Measurements from ENCODE around the gene SORBS2. TPM values are rescaled to one million over a fixed set of nuclear protein-coding genes. Genes with fewer than 3 reads are reported as not detected.

SORBS2 gene
- total RNA-seq, 1 donor from 2014 or later, result 94.2 TPM

GRCh38 chr4:185576962-185577950 is 234.7 kb downstream of the SORBS2 start:
- no peak for DNase-seq (ENCODE audit: low spot score, unreplicated experiment)
- TF ChIP-seq CTCF (IDR thresholded peaks at IDR 0.05; ENCODE audit: unreplicated experiment), result no peak
- Mint-ChIP-seq H3K27me3 (peaks cover 4% of the 10 kb centered on the region), H3K4me3 (ENCODE audit: low read depth) (no peak overlapping the region), H3K9me3 (ENCODE audit: low read depth) (peaks cover 6% of the 10 kb centered on the region), H3K36me3 (ENCODE audit: insufficient read depth) (no peaks in the 10 kb centered on the region), H3K4me1 (ENCODE audit: low read depth) (peaks cover 13% of the 10 kb centered on the region), H3K27ac (no peak overlapping the region)

GRCh38 chr4:185576314-185576961 is 235.6 kb downstream of the SORBS2 start:
- no peaks in the 10 kb centered on the region for H3K36me3 Mint-ChIP-seq (ENCODE audit: insufficient read depth)
- DNase-seq (ENCODE audit: low spot score, unreplicated experiment), result no peak
- no peak for TF ChIP-seq CTCF (IDR thresholded peaks at IDR 0.05; ENCODE audit: unreplicated experiment)
- H3K27me3 Mint-ChIP-seq, result peaks cover under 1% of the 10 kb centered on the region
- no peak overlapping the region for H3K27ac Mint-ChIP-seq
- no peak overlapping the region for H3K4me3 Mint-ChIP-seq (ENCODE audit: low read depth)
- H3K4me1 Mint-ChIP-seq (ENCODE audit: low read depth), result peaks cover 13% of the 10 kb centered on the region
- H3K9me3 Mint-ChIP-seq (ENCODE audit: low read depth), result peaks cover 8% of the 10 kb centered on the region

GRCh38 chr4:185573651-185574199 is 238.3 kb downstream of the SORBS2 start:
- no peaks in the 10 kb centered on the region for H3K36me3 Mint-ChIP-seq (ENCODE audit: insufficient read depth)
- no peak overlapping the region for H3K27ac Mint-ChIP-seq
- H3K4me3 Mint-ChIP-seq (ENCODE audit: low read depth), result no peak overlapping the region
- H3K4me1 Mint-ChIP-seq (ENCODE audit: low read depth), result peaks cover 14% of the 10 kb centered on the region
- H3K27me3 Mint-ChIP-seq, result no peaks in the 10 kb centered on the region
- DNase-seq (ENCODE audit: low spot score, unreplicated experiment), result no peak
- no peak for TF ChIP-seq CTCF (IDR thresholded peaks at IDR 0.05; ENCODE audit: unreplicated experiment)
- H3K9me3 Mint-ChIP-seq (ENCODE audit: low read depth), result peaks cover 2% of the 10 kb centered on the region

GRCh38 chr4:185570727-185571126 is 241.3 kb downstream of the SORBS2 start:
- H3K9me3 Mint-ChIP-seq (ENCODE audit: low read depth), result peaks cover 2% of the 10 kb centered on the region
- TF ChIP-seq CTCF (IDR thresholded peaks at IDR 0.05; ENCODE audit: unreplicated experiment), result no peak
- H3K4me3 Mint-ChIP-seq (ENCODE audit: low read depth), result no peak overlapping the region
- H3K4me1 Mint-ChIP-seq (ENCODE audit: low read depth), result peaks cover 26% of the 10 kb centered on the region
- DNase-seq (ENCODE audit: low spot score, unreplicated experiment), result no peak
- H3K27me3 Mint-ChIP-seq, result no peaks in the 10 kb centered on the region
- no peak overlapping the region for H3K27ac Mint-ChIP-seq
- no peaks in the 10 kb centered on the region for H3K36me3 Mint-ChIP-seq (ENCODE audit: insufficient read depth)

Measured in progenitor cell of endocrine pancreas (in vitro differentiated cells).